Measurements from ENCODE around the gene FXN.
"Not testable (repeated sequence)": the region's sequence is repeated elsewhere in the genome, so short reads cannot be mapped to it uniquely, and the experiment has no call there.

Gene FXN

GRCh38 chr9:69035438-69036308 is at the start of gene FXN:
Gene FXN, plus strand, starts transcription at chr9:69035752. Its CDS starts 31 bp downstream, at chr9:69035783.
- H3K4me3 ChIP-seq (ENCODE audit: low read depth, low read length) = peak within 1 kb of the TSS; percentile 89
- peak; percentile 98 for TF ChIP-seq CTCF (IDR thresholded peaks at IDR 0.05; ENCODE audit: control insufficient read depth, extremely low read depth, insufficient read depth)
- DNase-seq (ENCODE audit: low read depth) = peak; percentile 37

GRCh38 chr9:68986949-68987348 is 48.6 kb upstream of the FXN start:
- not testable (repeated sequence) for H3K4me3 ChIP-seq (ENCODE audit: low read depth, low read length); DNase-seq (ENCODE audit: low read depth)

- TF ChIP-seq CTCF (IDR thresholded peaks at IDR 0.05; ENCODE audit: control insufficient read depth, extremely low read depth, insufficient read depth) = no peak
- H3K4me3 ChIP-seq (ENCODE audit: low read depth, low read length) = no peak overlapping the region
- DNase-seq (ENCODE audit: low read depth) = no peak
These were observed 44.1 kb upstream of the FXN start for GRCh38 chr9:68991457-68991856.

- H3K4me3 ChIP-seq (ENCODE audit: low read depth, low read length) = no peak overlapping the region
- TF ChIP-seq CTCF (IDR thresholded peaks at IDR 0.05; ENCODE audit: control insufficient read depth, extremely low read depth, insufficient read depth) = no peak
- DNase-seq (ENCODE audit: low read depth) = no peak
These were observed 39.8 kb upstream of the FXN start for GRCh38 chr9:68995776-68996175.

GRCh38 chr9:68996462-68996861 is 39.1 kb upstream of the FXN start:
- DNase-seq (ENCODE audit: low read depth) = no peak
- H3K4me3 ChIP-seq (ENCODE audit: low read depth, low read length) = no peak overlapping the region
- TF ChIP-seq CTCF (IDR thresholded peaks at IDR 0.05; ENCODE audit: control insufficient read depth, extremely low read depth, insufficient read depth) = no peak

GRCh38 chr9:68997666-68998065 is 37.9 kb upstream of the FXN start:
- TF ChIP-seq CTCF (IDR thresholded peaks at IDR 0.05; ENCODE audit: control insufficient read depth, extremely low read depth, insufficient read depth) = no peak
- DNase-seq (ENCODE audit: low read depth) = no peak

GRCh38 chr9:68998385-68998784 is 37.2 kb upstream of the FXN start:
- TF ChIP-seq CTCF (IDR thresholded peaks at IDR 0.05; ENCODE audit: control insufficient read depth, extremely low read depth, insufficient read depth) = no peak
- no peak for DNase-seq (ENCODE audit: low read depth)
- H3K4me3 ChIP-seq (ENCODE audit: low read depth, low read length) = no peak overlapping the region

More at GRCh38 chr9:68997666-68998065, 37.9 kb upstream of the FXN start:
- H3K4me3 ChIP-seq (ENCODE audit: low read depth, low read length) = no peak overlapping the region

Data from LNCaP clone FGC (cell line).